Activated T-cell treated with anti-CD3 and anti-CD28 coated beads for 48 hours (primary cell): ENCODE results near the gene STXBP6.
A peak's percentile ranks its signal among the peaks of the same experiment; 100 is the strongest.

Experiments used
- DNase-seq: peaks from one replicate; pipeline ENCODE4 v3.0.0-alpha.2; 2020; ENCODE audit warnings: low read depth

STXBP6 gene

DNA sequence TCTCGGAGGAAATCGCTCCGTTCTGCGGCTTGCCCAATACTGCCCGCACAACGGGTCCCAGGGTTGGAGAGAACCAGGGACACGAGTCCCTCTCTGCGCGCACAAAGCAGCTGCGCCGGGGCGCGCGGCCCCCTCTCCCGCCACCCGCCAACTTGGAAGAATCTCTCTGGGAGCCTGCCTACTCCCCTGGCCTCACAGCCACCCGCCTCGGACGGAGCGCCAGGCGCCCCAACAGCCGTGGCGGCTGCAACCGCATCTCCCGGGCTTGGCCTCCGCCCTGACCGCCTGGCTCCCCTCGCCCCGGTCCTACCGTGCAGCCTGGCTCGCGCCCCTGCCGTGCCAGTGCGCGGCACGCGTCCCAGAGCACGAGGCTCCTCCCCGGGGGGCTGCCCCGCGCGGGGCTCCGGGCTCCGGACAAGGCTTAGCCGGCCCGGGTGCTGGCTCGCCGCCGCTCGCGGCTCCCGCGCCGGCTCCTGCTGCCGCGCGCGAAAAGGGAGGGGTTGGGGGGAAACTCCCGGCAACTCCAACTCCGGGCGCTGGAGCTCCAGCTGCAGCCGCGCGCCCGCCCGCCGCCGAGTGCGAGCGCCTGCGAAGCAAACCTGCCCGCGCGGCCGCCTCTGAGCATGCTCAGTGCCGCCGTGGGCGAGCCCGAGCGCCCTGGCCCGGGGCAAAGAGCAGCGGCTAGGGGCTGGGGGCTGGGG, at the start of gene STXBP6:
Gene STXBP6 (minus strand): TSS at position 580 of the 701 bp plus-strand sequence. CDS start 75,329 bp downstream, outside the sequence.
- DNase-seq, result peak; percentile 15

DNA sequence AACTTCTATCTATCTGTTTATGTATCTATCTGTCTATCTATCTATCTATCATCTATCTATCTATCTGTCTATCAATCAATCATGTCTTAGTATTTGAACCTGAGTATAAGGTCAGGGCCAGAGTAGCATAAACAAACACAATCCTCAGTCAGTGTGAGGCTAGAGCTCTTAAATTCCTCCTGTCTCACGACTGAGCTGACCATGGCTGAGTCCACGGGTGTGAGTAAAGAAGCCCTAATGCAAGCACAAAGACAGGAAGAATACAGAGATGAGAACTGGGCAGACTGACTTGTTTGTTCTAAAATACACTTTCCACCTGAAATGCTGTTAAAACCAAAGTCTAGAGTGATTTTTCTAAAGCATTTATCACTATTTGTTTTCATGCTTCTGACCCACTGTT, 47.2 kb upstream of the STXBP6 start:
- DNase-seq, result no peak

DNA sequence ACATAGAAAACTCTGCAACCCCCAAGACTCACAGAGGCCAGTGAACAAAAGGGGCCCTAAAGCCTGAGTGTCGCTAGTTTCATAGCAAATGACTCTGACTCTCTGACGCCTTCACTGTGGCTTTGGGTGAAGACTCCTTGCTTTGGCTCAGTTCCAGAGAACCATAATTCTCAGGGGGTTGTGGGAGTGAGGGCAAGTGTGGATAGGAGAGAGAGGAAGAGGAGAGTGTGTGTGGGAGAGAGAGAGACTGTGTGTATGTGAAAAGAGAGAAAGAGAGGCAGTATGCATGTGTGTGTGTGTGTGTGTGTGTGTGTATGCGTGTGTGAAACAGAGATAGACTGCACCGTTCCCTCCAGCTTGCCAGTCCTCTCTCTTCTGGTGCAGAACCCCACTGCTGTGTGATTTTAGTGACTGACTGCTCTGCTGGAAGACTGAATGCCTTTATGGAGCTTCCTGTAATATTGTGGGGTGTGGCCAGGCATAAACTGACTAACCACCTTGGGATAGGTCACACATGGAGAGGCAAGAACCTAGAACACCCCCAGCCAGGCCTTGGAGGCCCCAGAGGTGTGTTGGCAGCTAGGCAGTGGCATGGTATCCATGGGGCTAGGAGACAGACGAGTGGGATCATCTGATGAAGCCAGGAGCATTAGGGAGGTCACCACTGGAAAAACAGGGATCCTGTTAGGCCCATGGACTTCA, 45.9 kb upstream of the STXBP6 start:
- DNase-seq, result no peak

DNA sequence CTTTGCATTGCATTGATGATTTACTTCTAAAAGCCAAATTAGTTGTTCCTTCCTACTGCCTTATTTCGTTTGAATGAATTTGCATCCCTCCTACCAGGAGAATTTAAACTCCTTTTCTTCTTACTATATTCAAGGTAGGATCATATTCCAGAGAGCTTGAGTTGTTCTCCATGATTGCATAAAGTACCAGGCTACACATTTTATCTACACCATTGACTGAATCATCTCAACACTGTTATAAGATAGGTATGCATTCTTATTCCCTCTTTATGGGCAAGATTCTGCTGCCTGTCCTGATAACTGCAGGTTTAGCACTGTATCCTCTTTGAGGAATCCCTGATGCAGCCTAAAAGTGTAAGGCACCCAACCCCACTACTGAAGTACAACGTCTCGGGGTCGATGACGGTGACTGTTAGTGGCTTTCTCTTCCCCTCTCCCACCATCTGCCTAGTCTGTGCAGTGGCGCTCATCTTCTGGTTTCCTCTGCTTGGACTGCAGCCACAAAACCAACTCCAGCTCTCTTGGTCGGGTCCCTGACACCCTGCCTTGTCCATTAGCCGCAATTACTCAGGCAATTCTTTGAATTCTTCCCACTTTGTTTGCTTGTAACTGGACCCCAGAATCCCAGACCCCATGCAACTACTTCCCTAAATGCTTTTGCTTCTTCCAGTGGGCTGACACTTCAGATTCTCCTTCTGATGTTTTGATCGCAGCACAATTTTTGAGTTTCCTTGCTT, 44.4 kb upstream of the STXBP6 start:
- DNase-seq, result no peak

DNA sequence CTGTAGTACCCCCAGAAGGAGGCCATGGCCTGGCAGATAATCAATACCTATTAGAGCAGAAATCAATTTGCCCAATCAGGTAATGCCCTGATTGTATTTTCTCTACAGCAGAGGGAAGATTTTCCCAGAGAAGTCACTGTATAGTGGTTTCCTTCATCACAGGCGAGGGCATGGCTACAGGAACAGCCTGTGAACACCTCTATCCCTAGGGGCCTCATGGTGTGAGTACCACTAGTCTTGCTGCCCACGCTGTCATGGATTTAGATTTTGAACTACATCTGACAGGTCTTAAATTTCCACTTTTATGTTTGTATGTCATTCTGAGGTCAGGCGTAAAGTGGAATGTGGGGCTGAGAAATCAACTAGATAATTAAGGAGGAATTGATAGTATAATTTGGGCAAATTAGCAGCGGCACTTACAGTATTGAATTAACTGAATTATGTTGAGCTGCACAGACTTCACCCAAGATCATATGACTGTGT, 42.4 kb upstream of the STXBP6 start:
- no peak for DNase-seq

DNA sequence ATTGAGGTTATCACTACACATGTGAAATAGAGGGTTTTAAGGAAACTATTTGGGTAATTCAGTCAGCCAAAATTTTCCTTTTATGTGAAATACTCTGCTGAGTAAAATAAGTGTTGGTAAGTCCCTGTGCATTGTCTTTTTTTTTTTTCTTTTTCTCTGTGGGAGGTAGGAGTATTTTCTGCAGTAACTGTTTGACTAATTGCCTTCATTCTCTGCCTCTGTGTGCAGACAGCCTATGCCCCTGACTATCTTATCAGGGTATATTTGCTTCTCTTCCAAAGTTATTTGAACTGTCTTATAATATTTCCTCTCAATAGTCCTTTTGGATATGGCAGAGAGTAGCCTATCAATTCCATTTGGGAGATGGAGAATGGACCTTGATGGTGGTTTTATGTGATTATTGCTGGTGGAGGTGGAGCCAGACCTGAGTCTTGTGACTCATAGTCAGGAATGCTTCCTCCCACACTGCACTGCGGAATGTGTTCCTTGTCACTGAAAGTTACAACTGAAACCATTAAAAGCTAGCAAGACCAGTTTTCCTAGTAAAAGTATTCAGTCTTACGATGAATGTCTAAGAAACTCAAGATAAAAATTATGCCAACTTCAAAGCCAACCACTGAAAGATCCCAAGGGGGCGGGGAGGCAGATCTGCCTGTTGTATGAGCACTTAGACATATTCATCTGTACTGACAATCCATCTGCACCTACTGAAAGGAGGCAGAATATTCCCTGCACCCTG, 40.9 kb upstream of the STXBP6 start:
- no peak for DNase-seq

DNA sequence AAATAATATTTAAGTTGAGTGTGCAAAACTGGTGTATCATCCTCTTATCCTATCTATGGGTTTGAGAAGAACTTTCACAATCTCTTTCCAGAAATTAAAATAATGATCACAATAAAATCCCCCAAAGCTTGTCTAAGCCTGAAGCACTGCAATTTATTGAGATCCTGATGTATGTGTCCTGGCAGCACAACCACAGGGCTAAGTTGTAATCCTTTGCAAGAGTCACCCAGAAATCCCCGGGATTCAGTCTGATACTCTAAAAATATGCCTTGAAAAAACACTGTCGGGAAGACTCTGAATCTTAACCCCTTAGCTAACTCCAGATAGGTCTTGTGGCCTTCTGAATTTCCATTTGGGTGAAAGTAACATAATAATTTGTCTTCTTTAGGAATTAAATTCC, 40.3 kb upstream of the STXBP6 start:
- DNase-seq, result no peak

DNA sequence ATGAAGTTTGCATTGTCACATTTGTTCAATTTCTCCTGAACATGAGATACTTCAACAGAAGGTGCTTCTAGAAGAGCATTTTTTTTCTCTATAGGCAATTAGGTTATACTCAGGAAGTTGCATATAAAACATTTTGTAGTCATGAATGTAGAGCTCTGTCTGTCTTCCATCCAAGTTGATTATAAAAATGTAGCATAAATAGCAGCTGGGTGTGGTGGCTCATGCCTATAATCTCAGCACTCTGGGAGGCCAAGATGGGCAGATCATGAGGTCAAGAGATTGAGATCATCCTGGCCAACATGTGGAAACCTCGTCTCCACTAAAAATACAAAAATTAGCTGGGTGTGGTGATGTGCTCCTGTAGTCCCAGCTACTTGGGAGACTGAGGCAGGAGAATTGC, 39.5 kb upstream of the STXBP6 start:
- no peak for DNase-seq

DNA sequence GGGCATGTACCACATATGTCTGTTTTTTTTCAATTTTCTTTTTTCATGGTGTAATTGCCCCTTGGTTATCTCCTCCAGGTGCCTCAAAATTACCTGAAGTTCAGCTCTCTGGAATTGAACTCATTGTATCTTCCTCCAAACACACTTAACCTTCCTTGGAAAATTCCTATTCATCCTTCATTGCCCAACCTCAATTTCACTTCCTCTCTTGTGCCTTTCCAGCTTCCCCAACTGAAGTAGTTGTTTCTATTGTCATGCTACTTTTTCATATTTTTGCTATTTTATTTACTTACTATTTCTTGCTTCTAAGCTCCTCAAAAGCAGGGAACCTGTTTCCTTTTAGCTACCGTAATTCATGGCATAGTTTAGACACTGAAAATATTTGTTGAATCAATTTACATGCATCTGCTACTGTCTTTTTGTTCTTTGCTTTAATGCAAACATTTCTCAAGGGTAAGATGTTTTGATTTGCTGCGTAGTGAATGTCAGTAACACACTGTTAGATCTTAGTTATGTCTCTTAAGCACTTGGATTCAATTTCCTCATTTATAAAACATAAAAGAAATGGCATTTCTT, 37.0 kb upstream of the STXBP6 start:
- DNase-seq, result no peak

DNA sequence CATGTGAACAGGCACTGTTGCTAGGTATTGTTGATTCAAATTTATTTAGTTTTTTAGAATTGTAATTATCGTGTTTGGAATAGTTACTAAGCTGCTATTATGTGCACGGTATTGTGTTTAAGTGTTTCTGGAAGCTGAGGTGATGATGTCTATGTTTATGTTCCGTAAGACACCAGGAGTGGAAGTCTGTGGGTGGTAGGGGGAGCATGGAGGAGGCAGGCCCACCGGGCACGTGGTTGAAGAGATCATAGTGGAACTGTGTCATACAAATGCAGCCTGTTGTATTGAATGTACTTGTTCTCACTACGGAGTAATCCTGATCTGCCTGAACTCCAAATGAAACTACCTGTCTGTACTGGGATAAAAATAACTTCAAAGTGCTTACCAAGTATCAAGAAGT, 36.1 kb upstream of the STXBP6 start:
- no peak for DNase-seq

DNA sequence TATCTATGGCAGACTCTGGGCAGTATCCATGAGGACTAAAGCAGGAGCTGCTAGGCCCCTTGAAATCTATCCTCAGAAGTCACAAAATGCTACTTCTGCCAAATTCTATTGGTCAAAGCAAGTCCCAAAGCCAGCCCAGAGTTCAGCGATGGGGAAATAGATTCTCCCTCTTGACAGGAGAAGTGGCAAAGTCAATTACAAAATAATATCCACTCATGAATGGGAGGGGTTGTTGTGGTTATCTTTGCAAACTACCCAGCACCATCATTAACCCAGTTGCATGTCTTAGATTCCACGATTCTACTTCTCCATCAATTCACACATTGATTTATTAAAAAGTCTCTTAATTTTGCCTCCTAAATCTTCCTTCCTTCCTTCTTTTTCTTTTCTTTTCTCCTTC, 30.7 kb upstream of the STXBP6 start:
- DNase-seq, result no peak

DNA sequence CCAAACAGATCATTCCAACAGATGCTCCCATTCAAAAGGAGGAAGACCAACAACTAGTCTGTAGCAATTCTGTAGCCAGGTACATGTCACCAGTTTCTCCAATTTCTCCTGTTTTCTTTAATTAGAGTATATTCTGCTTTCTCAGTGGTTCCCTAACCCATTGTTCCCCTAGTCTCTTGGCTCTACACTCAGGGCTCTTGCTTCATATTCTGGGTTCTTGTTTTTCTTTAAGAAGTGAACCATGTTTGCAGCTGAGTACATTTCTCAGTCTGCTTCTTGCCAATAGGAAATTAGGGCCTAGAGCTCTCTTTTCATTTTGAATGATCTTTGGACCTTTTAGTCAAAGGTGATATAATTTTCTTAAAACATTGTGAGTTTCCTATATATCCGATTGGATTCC, 29.4 kb upstream of the STXBP6 start:
- no peak for DNase-seq

DNA sequence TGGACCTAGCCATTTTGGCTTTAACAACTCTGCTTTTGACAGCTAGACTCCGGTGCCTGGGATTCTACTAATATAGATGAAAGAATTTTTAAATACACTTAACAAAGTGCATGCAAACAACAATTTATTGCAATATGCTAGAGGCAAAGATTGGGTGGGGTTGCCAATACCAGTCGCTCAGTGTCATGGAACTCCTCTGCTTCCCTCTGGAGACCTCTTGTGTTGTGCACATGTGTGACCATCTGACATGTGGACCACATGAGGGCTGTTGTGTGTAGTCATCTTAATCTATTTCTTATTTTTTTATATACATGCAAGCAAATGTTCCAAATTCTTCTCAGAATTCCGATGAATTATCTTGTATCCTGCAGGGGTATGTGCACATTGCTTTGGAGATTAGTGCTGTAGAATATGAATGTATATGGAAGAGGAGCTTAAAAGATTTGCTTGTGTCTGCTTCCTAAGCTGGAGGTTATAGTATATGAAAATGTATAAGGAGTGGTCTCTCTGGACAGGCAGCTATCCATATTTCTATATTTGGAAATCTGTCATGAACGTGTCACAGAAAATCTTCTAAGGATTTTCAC, 24.2 kb upstream of the STXBP6 start:
- no peak for DNase-seq

DNA sequence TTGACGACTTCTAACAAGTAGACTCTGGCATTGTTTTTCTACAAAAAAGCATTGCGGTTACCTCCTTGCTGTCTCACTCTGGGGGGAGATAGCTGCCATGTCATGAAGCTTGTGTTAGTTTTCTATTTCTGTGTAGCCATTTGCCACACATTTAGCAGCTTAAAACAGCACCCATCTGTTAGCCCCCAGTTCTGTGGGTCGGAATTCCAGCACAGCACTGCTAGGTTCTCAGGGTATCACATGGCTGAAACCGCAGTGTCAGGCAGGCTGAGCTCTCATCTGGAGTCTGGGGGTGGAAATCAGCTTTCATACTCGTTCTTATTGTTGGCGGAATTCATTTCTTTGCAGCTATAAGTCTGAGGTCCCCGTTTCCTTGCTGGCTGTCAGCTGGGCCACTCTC, 19.9 kb upstream of the STXBP6 start:
- DNase-seq, result no peak

DNA sequence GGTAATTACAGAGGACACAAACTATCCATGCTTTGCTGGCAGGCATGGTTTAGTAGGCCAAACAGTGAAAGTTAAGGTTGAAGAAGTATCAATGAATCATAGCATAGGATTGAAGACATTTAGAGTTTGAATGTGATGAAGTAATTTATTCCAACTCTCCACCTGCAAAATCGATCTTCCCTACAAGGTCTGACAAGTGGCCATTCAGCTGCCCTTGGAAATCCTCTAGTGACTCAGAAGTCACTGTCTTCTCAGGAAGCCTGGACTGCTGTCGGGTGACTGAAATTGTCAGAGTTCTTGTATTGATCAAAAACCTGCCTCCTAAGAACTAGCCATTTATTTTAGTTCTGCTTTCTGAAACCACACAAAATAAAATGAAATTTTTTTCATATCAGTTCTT, 17.7 kb upstream of the STXBP6 start:
- no peak for DNase-seq

DNA sequence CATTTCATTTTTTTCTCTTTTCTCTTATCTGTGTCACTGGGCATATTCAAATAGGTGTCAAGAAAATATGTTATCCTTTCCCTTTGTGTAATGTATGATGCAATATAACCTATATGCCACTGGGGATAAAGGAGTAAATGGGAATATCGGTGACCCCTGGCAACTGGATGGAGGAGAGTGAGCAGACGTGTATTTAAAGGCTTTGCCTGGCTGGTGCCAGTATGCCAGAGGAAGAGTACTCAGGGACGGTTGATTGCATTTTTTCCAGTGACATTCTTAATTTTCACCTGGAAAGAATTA, 12.0 kb upstream of the STXBP6 start:
- no peak for DNase-seq

DNA sequence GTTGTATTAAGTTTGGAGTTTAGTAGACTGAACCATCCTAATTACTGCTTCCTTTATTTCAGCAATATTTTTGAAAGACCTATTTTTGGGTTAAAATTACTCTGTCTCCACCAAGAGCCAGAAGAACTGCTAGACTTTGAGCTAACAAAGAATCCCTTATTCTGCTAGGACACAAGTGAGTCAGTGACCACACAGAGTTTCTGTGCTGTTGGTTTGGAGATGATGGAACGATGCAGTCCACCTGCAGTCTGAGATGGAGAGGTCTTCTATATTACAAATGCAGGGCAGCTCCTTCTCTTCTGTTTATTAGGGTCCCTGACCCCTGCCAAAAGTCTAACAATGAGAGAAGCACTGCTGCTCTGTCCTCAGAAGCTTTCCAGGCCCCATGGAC, 6.7 kb upstream of the STXBP6 start:
- no peak for DNase-seq

DNA sequence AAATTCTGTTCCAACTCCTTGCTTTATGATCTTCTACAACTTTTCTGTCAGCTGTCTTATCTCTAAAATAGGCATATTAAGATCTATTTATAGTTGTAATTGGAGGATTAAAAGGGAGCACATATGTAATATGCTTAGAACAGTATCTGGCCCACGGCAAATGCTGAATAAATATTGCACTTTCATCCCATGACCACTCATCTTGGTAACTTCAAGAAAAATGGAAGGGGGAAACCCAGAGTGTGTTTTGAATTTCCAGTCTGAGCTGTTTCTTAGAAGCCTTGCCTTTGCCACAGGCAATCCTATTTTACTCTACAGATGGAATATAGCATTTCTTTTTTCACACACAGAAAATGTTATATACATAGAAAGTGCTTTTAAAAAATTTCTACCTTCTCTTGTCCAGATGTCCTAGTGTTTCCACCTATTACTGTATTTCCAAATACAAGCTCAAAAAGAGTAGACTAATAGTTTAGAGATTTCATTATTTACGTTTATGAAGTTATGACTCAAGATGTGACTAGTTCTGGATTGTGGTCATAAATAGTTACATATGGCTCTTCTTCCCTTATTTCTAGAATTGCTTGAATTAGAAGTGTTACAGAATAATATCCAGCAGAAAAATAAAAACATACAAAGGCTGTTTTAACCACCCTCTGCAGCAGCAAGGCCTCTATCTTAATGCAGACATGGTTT, 6.2 kb upstream of the STXBP6 start:
- no peak for DNase-seq

DNA sequence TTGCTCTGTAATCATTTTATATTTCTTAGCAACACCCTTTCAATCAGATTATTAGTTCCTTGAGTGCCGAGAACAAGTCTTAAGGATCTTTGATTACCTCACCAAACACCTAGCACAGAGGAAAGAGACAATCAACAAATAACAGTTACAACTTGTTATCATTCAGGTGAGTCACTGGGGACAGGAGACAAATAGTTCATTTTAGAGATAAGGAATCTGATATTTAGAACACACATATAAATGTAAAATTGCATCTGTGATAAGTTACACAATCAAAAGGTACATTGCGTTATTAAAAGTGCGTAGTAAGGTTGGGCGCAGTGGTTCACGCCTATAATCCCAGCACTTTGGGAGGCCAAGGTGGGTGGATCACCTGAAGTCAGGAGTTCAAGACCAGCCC, 5.1 kb upstream of the STXBP6 start:
- DNase-seq, result no peak

DNA sequence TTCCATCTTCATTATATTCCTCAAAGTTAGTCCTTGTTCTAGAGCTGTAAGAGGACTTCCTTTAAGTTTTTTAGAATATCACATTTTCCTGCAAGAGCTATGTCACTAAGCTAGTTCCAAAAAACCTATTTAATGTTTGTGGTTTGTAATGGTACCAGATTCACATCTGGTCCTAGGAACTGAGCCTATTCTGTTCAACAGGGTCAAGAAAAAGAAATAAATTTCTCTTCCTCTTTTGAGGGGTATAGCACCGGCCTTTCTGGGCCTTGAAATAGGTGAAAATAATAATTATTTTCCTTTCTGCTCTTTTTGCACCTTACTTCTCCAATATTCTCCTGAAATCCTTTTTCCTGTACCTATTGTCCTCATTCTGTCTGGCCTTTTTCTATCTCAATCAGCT, 3.6 kb upstream of the STXBP6 start:
- no peak for DNase-seq

DNA sequence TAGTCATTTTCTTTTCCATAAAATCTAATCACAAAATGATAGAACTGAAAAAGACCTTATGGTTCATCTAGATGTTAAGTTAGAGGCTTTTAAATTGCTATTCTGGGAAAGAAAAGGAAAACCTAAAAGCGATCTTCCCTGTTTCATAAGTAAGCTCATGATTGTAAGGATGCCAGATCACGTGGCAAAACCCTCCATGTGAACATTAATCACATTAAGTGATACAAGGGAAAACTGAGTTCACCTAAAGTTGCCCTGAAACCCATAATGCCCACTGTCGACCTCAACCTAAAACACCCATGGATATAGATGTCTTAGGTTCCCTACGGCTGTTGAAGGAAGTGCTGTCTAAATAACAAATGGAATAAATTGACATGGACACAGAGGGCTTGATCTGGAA, 3.0 kb upstream of the STXBP6 start:
- no peak for DNase-seq
